Measurements from ENCODE around the gene KISS1.

KISS1 gene

GRCh38 chr1:204194080-204194479, 2.2 kb downstream of the KISS1 start:
- in situ Hi-C loops (cut with MboI; ENCODE audit: low sequenced_read_pairs), result no loop called here

DNA sequence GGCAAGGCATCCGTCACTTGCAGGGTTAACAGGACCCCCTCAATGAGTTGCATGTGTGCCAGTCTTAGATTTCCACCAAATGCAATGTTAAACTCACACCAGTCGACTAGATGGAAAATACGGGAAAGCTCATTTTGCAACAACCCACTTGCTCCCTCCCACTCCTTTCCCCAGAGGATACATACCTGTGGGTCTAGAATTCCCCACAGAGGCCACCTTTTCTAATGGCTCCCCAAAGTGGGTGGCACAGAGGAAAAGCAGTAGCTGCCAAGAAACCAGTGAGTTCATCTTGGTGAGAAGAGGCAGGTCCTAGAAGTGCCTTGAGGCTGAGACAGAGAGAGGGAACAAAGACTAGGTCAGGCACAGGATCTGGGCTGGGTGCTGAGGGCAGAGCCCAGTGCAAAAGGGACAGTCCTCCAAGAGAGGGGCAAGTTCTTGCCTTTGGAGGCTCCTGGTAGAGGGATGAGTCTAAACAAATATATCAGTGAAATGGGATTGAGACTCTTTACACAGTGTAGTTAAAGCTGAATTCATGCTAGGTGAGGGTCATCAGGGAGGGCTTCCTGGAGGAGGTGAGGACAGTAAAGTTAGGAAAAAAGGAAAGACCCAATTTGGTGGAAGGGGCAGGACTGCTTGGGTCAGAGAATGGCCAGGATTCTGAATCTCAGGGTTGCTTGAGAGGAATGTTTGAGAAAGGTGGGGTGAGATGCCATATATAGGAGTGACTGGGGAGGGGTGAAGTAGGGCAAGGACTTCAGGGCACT, 3.5 kb downstream of the KISS1 start:
- in situ Hi-C loops (cut with MboI; ENCODE audit: low sequenced_read_pairs), result no loop called here

DNA sequence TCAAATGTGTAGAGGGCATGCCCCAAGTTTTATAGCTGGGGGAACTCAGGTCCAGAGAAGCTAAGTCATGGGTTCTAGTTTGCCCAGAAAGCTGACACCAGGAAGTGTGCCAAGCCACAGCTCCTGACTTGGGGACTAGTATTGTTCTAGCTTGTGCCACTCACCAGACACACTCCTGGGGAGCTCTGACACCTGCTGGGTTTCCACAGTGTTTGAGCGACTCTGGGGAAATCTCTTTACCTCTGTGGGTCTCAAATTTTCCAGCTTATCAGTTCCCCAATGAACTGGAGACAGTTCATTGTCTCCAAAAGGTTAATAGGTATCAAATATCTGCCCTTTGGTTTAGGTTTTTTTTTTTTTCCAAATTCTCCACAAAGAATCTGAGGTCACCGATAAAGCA, 4.2 kb downstream of the KISS1 start:
- in situ Hi-C loops (cut with MboI; ENCODE audit: low sequenced_read_pairs), result no loop called here

GRCh38 chr1:204191456-204191855, 4.8 kb downstream of the KISS1 start:
- in situ Hi-C loops (cut with MboI; ENCODE audit: low sequenced_read_pairs), result no loop called here

DNA sequence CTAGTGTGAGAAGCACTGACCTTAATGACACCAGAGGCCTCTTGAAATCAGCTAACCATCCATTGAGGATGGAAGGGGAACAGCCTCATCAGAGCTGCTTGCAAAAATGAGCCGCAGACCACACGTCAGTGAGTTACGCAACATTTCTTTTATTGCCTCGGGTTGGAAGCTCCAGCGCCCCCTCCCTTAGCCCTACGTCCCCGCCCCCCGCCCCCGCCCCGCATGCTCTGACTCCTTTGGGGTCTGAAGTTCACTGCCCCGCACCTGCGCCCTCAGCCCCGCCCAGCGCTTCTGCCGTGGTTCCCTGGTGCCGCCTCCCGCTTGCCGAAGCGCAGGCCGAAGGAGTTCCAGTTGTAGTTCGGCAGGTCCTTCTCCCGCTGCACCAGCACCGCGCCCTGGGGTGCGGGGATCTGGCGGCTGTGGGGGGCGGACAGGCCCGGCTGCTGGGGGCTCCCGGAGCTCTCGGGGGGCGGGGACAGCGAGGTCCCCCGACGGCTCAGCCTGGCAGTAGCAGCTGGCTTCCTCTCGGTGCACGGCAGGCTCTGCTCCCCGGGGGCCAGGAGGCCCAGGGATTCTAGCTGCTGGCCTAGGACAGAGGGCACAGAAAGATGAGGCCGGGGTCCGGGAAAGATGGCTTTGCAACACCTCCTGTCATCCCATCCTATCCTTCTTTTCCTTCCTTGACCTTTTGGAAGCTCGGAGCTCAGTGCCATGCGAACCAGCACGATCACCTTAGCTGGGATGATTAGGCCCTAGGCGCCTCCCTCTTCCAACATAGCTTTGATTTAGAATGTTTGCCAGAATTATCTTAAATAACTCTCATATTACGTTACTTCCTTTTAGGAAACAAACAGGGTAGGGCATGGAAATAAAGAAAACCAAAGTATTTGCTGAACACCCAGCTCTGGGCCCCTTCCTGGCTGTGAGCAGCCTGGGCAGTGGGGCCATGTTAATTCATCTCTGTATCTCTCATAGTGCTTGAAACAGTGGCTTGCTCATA, 5.8 kb downstream of the KISS1 start:
- in situ Hi-C loops (cut with MboI; ENCODE audit: low sequenced_read_pairs), result no loop called here

DNA sequence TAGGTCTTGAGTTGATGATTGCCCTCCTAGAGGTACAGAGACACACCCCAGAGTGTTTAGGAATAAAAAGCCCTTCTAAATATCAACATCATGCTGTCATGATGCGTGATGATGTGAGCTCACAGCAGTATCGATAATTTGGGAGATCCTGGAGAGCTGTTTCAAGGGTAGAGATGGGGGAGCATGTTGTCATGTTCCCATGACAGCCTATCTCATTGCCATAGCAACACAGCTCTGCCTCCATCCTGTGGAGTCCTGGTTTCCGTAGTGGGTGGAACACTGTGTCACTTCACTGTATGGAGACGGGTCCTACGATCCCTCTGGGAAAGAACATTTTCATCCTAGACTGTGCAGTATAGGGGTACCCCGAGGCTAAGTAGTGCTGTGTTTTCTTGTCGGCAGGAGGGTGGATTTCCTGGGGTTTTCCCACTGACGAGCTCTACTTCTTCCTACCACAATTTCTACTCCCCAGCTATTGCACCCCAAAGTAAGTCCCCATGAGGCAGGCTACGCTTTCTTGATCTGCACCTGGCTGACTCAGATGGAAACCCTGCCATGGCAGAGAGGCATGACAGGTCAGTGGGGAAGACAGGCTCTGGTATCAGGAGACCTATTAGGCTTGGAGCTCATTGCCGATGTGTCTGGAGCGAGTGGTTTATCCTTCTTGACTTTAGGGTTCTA, 7.2 kb downstream of the KISS1 start:
- in situ Hi-C loops (cut with MboI; ENCODE audit: low sequenced_read_pairs), result no loop called here

DNA sequence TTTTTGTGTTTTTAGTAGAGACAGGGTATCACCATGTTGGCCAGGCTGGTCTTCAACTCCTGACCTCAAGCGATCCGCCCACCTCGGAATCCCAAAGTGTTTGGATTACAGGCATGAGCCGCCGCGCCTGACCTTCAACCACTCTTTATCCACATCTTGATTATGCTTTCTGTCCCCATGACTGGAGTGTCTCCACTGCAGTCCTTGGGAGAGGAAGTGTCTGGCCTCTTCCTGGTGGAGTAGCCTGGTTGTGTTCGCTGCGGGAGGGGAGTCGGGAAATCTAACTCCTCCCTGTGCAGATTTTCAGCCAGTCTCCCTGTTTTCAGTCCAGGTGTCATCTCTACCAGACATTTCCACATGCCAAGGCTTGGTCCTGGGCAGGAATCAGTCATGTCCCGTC, 9.7 kb downstream of the KISS1 start:
- in situ Hi-C loops (cut with MboI; ENCODE audit: low sequenced_read_pairs), result no loop called here

- in situ Hi-C loops (cut with MboI; ENCODE audit: low sequenced_read_pairs), result no loop called here
These were observed 15.2 kb downstream of the KISS1 start for GRCh38 chr1:204181116-204181515.

GRCh38 chr1:204180133-204180532, 16.2 kb downstream of the KISS1 start:
- in situ Hi-C loops (cut with MboI; ENCODE audit: low sequenced_read_pairs), result no loop called here

GRCh38 chr1:204178487-204179281, 17.6 kb downstream of the KISS1 start:
- in situ Hi-C loops (cut with MboI; ENCODE audit: low sequenced_read_pairs), result no loop called here

DNA sequence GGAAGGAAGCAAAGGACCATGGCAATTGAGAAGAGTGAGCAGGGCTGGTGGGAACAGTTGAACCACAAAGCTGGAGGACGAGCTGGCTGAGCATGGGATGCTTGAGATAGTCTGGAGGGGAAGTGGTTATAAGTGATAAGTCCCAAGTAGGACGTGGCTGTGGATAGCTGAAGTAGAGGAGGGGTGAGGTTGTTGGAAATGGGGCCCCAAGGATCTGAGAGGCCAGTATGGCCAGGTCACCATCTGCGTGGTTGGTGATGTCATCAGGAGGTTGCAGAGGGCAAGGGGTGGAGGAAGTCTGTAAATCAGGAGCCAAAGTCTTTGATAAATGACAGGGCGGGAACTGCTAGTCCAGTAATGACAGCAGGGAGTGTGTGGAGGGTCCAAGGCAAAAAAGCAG, 19.2 kb downstream of the KISS1 start:
- in situ Hi-C loops (cut with MboI; ENCODE audit: low sequenced_read_pairs), result no loop called here

GRCh38 chr1:204176049-204176448, 20.2 kb downstream of the KISS1 start:
- in situ Hi-C loops (cut with MboI; ENCODE audit: low sequenced_read_pairs), result no loop called here

DNA sequence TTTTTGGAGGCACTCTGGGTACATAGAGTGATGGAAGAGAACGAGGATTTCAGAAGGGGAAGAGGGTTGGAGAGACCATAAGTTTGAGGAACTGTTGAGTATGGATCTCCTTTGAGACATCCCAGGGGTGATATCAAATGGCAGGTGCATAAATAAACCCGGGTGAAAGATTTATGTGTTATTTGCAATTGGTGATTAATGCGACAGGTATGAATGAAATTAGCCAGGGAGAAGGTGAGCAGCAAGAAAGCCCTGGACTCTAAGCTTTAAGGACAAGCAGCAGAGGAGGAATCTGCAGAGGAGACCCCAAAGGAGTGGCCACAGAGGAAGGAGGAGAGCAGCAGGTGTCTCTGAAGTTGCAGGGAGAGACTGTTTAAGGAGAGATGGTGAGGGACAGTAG, 21.3 kb downstream of the KISS1 start:
- in situ Hi-C loops (cut with MboI; ENCODE audit: low sequenced_read_pairs), result loop anchor here (25.0 kb wide), 1 partner anchor 187 kb away; the partner anchor contains the start of gene PLEKHA6

GRCh38 chr1:204172404-204173029, 23.8 kb downstream of the KISS1 start:
- in situ Hi-C loops (cut with MboI; ENCODE audit: low sequenced_read_pairs), result loop anchor here (25.0 kb wide), 1 partner anchor 190 kb away; the partner anchor contains the start of gene PLEKHA6

DNA sequence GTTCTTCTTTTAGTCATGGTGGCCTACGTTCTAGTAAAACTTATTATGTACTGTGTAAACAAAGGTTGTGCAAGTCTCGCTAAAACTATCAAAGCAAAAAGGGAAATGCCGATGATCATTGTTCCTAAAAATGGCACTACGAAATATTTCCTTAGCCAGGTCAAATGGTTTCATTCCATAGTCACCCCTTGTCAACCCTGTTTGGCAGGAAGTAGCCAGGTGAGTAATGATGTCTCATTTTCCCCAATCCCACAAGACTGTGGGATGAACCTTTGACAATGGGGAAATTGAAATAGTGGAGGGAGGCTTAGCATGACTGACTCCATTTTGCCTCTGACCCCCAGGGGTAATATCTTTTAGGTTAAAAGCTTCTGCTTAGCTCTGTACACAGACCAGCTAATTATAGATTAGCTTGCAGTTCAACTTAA, 24.5 kb downstream of the KISS1 start:
- in situ Hi-C loops (cut with MboI; ENCODE audit: low sequenced_read_pairs), result loop anchor here (25.0 kb wide), 1 partner anchor 191 kb away; the partner anchor contains the start of gene PLEKHA6

- in situ Hi-C loops (cut with MboI; ENCODE audit: low sequenced_read_pairs), result loop anchor here (25.0 kb wide), 1 partner anchor 192 kb away; the partner anchor contains the start of gene PLEKHA6
These were observed 25.7 kb downstream of the KISS1 start for GRCh38 chr1:204170494-204171155.

DNA sequence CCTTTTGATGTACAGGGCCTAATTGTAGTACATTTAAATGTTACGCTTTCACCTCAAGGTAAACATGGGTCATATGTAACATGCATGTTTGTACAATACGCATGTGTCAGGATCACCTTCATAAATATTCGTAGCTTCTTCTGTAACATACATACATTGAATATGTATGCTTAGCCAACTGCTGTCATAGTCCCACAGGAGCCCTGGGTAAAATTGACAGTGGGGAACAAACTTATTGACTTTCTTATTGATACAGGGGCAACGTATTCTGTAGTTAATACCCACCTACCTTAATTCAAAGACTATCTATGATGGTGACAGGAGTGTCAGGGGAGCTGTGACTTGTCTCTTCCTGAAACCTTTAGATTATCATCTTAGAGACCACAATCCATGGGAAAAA, 26.4 kb downstream of the KISS1 start:
- in situ Hi-C loops (cut with MboI; ENCODE audit: low sequenced_read_pairs), result loop anchor here (25.0 kb wide), 1 partner anchor 192 kb away; the partner anchor contains the start of gene PLEKHA6

GRCh38 chr1:204167730-204168129, 28.6 kb downstream of the KISS1 start:
- in situ Hi-C loops (cut with MboI; ENCODE audit: low sequenced_read_pairs), result loop anchor here (25.0 kb wide), 1 partner anchor 195 kb away; the partner anchor contains the start of gene PLEKHA6

DNA sequence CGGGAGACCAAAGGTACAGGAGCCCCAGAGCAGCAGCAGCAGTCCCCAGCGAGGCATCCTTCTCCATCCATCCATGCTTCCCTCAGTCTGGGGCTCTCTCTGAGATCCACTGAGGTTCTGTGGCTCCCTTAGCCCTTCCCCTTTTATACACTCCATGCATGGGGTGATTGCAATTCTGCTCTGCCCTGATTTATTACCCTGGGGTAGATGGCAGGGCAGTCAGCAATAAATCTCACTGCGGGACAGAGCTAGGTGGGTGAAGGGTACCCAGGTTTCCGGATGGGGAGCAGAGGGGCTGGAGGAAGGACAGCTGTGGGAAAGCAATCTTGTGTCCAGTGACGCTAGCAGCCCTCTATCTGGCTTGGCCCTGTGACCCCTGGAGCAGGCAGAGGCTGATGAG, 30.1 kb downstream of the KISS1 start, which contains the start of gene REN:
Gene REN (minus strand): TSS at position 119 of the 400 bp plus-strand sequence. CDS start 44 bp downstream, at position 75.
- in situ Hi-C loops (cut with MboI; ENCODE audit: low sequenced_read_pairs), result loop anchor here (25.0 kb wide), 1 partner anchor 196 kb away; the partner anchor contains the start of gene PLEKHA6
